Type B pancreatic cell (in vitro differentiated cells): ENCODE measurements around the gene SLC6A1. TPM values are rescaled to one million over a fixed set of nuclear protein-coding genes. Genes with fewer than 3 reads are reported as not detected.

Experiments
- DNase-seq: peaks from one replicate; pipeline ENCODE4 v3.0.0; 2021; ENCODE audit warnings: mixed read lengths; ENCODE audit not compliant: unreplicated experiment; ENCODE audit errors: extremely low spot score
- H3K27ac Mint-ChIP-seq: 2 replicates; pipeline ENCODE4 v1.8.0; 2021; ENCODE audit warnings: mild to moderate bottlenecking, mixed read lengths
- H3K27me3 Mint-ChIP-seq: 2 replicates; pipeline ENCODE4 v1.8.0; 2021; ENCODE audit warnings: mixed read lengths
- H3K36me3 Mint-ChIP-seq: 2 replicates; pipeline ENCODE4 v1.8.0; 2021; ENCODE audit warnings: mixed read lengths
- H3K4me1 Mint-ChIP-seq: one replicate; pipeline ENCODE4 v1.8.0; 2021; ENCODE audit warnings: mixed read lengths; ENCODE audit not compliant: unreplicated experiment
- H3K4me3 Mint-ChIP-seq: 2 replicates; pipeline ENCODE4 v1.8.0; 2021; ENCODE audit warnings: mild to moderate bottlenecking, mixed read lengths
- H3K9me3 Mint-ChIP-seq: 2 replicates; pipeline ENCODE4 v1.8.0; 2021; ENCODE audit warnings: mixed read lengths
- total RNA-seq: library from RNA; stranded (reverse); gene quantifications from 2 replicates; pipeline ENCODE4 v1.2.1, GENCODE V29; 2021; ENCODE audit warnings: low replicate concordance
- TF ChIP-seq, protein P1 (sequence below): fragments of 200-600 bp; sonication (generic); conservative IDR thresholded peaks from 2 replicates; pipeline ENCODE4 v1.5.0; 2021; ENCODE audit warnings: antibody characterized with exemption, mild to moderate bottlenecking

SLC6A1 gene
- total RNA-seq, 1 donor from 2014 or later, result 6.3 TPM

DNA sequence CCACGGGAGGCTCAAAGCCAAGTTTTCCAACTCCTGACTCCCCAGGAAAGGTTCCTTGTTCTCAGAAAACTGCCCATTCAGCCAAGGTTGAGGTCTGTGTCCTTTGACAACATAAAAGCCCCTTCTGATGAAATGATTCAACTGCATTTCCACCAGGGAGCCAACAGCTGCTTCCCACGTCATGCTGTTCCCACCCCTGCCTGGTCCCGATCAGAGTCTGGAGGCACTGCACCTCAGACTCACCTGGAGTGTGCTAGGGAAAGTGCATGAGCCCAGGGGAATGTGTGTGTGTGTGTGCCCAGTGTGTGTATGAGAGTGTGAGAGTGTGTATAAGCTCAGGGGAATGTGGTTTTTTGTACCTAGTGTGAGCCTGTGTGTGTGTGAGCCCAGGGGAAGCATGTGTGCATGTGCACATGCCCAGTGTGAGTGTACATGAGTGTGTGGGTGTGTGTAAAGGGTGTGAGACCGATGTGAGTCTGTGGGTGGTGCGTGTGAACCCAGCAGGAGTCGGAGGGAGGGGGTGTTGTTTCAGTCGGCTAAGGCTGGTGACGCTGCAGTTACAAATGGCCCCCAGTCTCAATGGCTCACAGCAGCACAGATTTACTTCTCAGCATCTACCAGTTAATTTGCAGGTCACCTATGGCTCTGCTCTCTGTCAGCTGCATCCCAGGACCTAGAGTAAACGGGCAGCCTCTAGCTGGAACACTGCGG lies 20.3 kb upstream of the SLC6A1 start:
- H3K27me3 Mint-ChIP-seq, result peaks cover 73% of the 10 kb centered on the region
- H3K4me3 Mint-ChIP-seq, result no peak overlapping the region
- no peaks in the 10 kb centered on the region for H3K36me3 Mint-ChIP-seq
- H3K9me3 Mint-ChIP-seq, result no peaks in the 10 kb centered on the region
- no peak overlapping the region for H3K27ac Mint-ChIP-seq
- no peaks in the 10 kb centered on the region for H3K4me1 Mint-ChIP-seq
- TF ChIP-seq, protein P1, sequence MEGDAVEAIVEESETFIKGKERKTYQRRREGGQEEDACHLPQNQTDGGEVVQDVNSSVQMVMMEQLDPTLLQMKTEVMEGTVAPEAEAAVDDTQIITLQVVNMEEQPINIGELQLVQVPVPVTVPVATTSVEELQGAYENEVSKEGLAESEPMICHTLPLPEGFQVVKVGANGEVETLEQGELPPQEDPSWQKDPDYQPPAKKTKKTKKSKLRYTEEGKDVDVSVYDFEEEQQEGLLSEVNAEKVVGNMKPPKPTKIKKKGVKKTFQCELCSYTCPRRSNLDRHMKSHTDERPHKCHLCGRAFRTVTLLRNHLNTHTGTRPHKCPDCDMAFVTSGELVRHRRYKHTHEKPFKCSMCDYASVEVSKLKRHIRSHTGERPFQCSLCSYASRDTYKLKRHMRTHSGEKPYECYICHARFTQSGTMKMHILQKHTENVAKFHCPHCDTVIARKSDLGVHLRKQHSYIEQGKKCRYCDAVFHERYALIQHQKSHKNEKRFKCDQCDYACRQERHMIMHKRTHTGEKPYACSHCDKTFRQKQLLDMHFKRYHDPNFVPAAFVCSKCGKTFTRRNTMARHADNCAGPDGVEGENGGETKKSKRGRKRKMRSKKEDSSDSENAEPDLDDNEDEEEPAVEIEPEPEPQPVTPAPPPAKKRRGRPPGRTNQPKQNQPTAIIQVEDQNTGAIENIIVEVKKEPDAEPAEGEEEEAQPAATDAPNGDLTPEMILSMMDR, result no peak
- DNase-seq, result no peak

DNA sequence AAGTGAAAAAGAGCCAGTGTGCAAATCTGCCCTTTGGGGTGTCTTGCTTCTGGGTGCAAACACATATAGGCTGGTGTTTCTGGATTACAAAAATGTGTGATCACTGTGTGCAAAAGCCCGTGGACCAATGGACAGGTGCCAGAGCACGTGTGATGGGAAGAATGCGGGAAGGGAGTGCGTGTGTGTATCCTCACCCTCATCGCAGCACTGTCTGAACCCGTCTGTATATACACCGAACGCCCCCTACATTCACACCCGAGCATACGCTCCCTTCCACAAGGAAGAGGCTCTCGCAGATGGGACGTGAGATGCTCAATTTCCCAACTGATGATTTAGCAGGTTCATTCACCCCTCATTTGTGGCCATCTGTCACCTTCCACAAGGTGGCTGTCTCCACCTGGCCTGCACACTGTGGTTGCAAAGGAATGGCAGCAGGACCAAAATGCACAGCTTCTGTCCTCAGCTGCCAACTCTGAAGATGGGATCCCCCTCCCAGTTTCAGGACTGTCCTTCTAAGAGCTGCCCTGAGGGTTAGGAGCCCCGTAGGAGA lies 19.4 kb upstream of the SLC6A1 start:
- H3K27me3 Mint-ChIP-seq, result peaks cover 74% of the 10 kb centered on the region
- H3K4me1 Mint-ChIP-seq, result peaks cover 2% of the 10 kb centered on the region
- H3K4me3 Mint-ChIP-seq, result no peak overlapping the region
- TF ChIP-seq, protein P1, result no peak
- no peak for DNase-seq
- H3K27ac Mint-ChIP-seq, result no peak overlapping the region
- H3K36me3 Mint-ChIP-seq, result no peaks in the 10 kb centered on the region
- no peaks in the 10 kb centered on the region for H3K9me3 Mint-ChIP-seq

DNA sequence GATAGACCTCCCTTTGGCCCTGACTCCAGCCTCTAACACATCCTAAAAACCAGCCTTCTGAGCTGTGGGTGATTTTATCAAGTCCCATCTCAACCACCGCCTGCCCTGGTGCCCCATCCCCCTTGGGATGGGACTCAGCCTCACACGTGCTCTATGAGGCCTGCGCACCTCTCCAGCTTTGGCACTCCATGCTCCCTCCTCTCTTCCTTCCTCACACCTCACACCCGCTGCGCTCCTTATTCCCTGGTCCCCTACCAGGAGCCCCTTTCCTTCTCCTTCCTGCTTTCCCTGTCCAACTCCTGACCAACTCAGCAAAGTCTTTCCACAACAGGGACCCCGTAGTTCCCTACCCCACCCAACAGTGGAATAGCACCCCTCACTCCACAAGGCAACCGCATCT lies 18.4 kb upstream of the SLC6A1 start:
- H3K4me1 Mint-ChIP-seq, result peaks cover 4% of the 10 kb centered on the region
- no peak overlapping the region for H3K4me3 Mint-ChIP-seq
- H3K27me3 Mint-ChIP-seq, result peaks cover 74% of the 10 kb centered on the region
- H3K27ac Mint-ChIP-seq, result no peak overlapping the region
- DNase-seq, result no peak
- H3K36me3 Mint-ChIP-seq, result no peaks in the 10 kb centered on the region
- no peaks in the 10 kb centered on the region for H3K9me3 Mint-ChIP-seq
- TF ChIP-seq, protein P1, result no peak

DNA sequence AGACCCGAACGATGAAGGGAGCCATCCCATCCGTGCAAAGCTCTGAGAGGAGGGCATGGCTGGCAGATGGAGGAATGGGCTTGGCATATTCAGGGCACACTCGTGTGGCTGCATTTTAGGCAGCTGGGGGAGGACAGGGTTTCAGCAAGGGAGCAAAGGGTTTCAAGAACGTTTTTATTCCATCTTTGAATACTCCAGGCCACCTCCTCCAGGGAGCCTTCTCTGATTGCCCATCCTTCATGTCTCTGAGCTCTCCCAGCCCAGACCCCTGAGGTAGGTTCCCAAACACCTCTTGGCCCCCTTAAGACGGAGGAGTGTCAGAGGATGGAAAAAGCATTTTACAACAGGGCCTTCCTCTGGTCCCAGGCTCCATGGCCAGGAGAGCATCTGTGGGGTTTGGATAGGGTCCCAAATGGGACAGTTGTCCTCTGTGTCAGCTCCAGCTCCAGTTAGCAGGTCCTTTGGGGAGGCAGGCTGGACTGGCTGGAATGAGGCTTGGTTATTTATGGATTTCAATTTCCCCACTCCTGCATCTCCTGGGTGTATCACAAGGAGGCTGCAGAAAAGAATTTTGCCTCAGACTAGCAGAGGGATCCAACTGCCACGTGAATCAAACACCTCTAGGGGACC lies 17.7 kb upstream of the SLC6A1 start:
- no peaks in the 10 kb centered on the region for H3K36me3 Mint-ChIP-seq
- H3K27me3 Mint-ChIP-seq, result peaks cover 70% of the 10 kb centered on the region
- no peak for DNase-seq
- TF ChIP-seq, protein P1, result no peak
- H3K4me3 Mint-ChIP-seq, result no peak overlapping the region
- H3K27ac Mint-ChIP-seq, result no peak overlapping the region
- peaks cover 4% of the 10 kb centered on the region for H3K4me1 Mint-ChIP-seq
- no peaks in the 10 kb centered on the region for H3K9me3 Mint-ChIP-seq

DNA sequence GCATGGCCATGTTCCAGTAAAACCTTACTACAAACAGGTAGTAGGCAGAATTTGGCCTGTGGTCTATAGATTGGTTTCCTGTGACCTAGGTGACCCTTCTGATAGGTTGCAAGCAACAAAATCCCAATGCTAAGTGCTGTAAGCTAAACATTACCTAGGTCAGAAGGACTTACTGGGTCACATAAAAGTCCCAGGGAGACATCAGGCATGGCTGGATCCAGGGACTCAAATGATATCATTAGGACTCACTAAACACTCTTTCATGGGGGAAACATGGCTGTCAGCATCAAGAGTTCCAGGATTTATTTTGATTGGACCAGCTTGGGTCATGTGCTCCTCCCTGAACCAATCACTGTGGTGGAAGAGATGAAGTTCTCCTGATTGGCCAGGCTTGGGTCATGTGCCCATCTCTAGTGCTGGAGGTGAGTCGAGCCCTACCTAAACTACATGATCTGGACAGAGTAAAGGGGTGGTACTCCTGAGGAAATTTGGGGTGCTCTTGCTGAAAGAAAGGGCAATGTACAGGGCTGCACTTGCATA lies 16.8 kb upstream of the SLC6A1 start:
- peaks cover 69% of the 10 kb centered on the region for H3K27me3 Mint-ChIP-seq
- no peak for DNase-seq
- H3K9me3 Mint-ChIP-seq, result no peaks in the 10 kb centered on the region

More for the DNA sequence above, 16.8 kb upstream of the SLC6A1 start:
- TF ChIP-seq, protein P1, result no peak
- Mint-ChIP-seq H3K4me1 (peaks cover 4% of the 10 kb centered on the region), H3K4me3 (no peak overlapping the region), H3K36me3 (no peaks in the 10 kb centered on the region), H3K27ac (no peak overlapping the region)
